Stimulated activated CD8-positive, alpha-beta memory T cell treated with anti-CD3 and anti-CD28 coated beads, Interleukin-2, amount 100 ng/mL, for 1 hour (primary cell): ENCODE data around the gene SEMA5A.

Experiments used
- DNase-seq, 2 donors: peaks; one replicate each; pipeline ENCODE4 v3.0.0-alpha.2; 2020; ENCODE audit warnings: low read depth in 2 of 2

Gene SEMA5A

DNA sequence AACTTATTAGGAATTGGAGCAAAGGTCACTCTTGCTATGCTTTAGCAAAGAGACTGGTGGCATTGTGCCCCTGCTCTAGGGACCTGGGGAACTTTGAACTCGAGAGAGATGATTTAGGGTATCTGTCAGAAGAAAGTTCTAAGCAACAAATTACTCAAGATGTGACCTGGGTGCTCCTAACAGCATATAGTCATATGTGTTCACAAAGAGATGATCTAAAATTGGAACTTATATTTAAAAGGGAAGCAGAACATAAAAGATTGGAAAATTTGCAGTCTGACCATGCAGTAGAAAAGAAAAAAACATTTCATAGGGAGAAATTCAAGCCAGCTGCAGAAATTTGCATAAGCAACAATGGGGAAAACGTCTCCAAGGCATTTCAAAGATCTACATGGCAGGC is 68.3 kb downstream of the SEMA5A start:
- DNase-seq = no peak

DNA sequence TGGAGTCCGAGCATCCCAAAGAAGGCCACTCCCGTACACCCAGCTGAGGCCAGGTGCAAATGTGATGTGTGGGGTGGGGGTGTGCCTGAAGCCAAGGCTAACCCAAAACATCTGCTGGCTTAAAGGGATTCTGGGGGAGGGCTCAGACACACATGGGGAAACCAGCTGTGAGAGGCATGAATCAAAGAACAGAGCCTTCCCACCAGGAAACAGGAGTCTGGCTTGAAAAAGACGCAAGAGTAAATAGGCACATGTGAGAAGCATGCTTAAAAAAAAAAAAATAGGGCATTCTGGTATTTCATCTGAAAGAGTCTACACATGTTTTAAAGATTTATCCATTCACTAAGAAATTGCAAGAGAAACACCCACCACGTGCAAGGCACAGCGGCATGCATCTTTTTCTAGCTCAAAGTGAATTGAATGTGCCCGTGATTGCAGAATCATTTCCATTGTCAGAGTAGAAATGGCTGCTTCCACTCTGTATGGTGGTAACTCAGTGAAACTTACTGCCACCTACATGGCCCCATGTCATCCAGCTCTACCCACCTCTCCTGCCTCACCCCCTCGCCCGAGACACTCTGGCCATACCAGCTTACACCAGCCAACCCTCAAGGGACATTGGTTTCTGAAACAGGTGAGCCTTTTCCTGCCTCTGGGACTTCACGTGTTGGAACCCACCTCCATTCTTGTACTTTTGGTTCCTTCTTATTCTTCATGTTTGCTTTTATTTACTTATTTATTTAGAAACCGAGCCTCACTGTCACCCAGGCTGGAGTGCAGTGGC is 71.5 kb downstream of the SEMA5A start:
- no peak for DNase-seq

DNA sequence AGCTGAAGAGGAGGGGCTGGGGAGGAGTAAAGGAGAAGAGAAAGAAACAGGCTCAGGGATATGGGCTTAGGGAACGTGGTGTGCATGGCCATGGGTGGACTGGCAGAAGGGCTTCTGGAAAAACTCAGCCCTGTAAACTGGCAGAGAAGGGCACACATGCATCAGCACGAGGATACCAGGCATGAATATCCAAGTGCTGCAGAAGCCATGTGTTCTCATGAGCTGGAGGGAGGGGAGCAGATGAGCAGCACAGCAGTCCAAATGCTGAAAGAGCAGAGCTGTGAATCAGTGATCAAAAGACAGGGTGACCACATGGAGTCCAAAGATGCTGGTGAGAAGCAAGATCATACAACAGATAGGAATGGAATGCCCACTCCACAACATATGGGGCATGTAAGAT is 72.3 kb downstream of the SEMA5A start:
- DNase-seq = no peak

DNA sequence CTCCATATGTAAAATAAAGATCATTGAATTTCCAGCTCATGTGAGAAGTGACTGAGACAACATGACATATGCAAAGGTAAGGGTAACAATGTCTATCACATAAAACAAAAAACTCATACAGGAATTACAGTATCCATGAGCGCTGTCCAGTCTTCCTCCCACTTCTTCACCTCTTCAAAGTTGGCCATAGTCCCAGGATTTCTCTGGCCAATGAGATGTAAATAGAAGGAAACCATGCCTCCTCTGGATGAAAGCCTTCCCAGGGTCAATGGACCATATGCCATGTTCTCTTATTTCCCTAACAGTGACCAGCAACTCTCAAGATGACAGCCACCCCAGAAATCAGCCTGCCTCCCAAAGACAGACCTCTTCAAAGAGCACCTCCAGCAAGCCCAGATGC is 75.5 kb downstream of the SEMA5A start:
- no peak for DNase-seq

DNA sequence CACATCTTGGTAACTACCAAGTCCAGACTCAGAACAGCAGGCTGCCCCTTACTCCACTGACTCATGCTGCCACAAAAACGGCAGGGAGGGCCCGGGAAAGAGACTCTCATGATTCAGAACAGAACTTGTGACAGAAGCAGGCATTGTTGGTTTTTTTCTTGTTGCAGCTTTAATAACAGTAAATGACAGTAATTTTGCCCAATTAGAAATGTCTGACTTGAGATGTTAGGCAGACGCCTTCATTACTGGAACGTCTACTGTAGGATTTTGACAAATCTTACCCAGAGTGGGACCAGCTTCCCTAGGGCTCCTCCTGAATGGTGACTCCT is 77.9 kb downstream of the SEMA5A start:
- DNase-seq = no peak

DNA sequence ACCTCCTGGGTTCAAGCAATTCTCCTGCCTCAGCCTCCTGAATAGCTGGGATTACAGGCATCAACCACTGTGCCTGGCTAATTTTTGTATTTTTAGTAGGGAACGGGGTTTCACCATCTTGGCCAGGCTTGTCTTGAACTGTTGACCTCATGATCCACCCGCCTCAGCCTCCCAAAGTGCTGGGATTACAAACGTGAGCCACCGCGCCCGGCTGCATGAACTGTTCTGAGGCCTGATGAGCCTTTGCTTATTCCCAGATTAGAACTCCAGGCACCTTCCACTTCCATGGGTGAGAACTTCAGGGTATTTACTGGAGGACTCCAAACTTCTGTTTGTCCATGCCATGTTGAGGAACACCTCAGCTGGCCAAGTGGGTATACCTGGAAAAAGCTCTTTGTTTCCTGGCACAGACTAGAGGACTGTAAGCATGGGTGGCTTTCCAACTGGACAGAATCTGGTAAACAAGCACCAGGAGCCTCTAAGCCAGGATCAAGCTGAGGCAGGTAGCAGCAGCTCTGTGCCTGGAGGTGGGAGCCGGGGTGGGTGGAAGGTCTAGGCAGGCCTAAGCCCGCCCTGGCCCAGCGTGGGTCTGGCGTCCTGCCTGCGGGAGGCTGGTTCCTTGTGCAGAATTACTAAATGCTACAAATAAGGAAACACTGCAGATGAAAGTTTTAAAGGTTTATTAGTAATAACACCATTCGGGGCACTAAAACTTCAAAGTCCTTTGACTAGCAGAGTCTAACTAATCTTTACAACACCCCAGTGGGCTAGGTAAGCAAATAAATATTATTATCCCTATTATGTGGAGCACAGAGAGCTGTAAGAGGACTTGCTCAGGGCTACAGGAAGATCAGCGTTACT is 78.4 kb downstream of the SEMA5A start:
- DNase-seq = no peak

DNA sequence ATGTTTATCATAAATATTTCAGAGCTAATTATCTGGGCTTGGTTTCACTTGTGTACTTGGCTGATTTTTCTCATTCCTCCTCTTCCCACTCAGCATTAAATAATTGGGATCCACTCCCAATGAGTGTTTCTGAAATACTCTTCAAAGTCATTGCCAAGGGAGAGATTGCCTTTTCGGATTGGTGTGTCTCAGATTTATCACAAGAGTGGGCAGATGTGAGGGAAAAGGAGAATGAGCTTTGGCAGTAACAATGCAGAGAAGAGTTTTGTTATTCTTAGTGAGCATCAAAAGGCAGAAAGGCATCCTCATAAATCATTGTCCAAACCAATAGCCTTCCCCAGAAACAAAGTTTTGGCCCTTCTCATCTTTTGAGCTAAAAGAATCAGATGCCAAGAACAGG is 79.2 kb downstream of the SEMA5A start:
- DNase-seq = no peak

GRCh38 chr5:9464478-9464877 is 81.4 kb downstream of the SEMA5A start:
- no peak for DNase-seq

DNA sequence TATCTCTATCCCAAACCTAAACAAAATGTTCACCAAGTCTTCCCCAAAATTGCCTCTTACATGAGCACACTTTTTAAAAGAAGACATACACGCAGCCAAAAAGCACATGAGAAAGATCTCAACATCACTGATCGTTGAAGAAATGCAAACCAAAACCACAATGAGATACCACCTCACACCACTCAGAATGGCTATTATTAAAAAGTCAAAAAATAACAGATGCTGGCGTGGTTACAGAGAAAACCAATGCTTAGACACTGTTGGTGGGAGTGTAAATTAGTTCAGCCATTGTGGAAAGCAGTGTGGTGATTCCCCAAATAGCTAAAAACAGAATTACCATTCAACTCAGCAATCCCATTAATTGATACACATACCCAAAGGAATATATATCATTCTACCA is 83.8 kb downstream of the SEMA5A start:
- DNase-seq = no peak

- no peak for DNase-seq
Observed at GRCh38 chr5:9460885-9461645, 84.8 kb downstream of the SEMA5A start.

DNA sequence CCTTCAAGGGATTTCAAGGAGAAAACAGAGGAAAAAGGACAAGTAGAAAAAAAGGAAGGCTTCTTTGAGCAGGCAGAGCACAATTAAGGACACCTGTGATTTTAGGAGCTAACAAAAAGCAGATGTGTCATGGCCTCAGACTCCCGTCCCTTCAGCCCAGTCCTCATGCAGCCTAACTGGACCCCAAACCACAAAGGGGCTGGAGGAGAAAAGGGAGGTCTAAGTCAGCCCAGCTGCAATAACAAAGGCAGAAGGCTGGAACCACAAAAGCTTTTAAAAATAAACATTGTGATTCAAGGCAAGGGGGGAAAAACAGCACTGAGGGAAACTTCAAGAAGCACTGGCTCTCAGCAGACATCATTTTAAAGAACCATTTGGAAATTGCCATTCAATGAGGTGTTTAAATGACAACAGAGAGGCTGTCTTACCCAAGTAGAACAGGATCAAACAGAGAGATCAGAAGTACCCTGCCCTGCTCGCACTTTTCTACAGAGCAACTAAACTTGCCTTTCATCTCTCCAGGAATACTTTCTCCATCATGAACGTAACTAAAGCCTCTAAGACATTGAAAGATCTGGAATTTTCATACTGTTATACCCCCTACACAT is 89.3 kb downstream of the SEMA5A start:
- no peak for DNase-seq

DNA sequence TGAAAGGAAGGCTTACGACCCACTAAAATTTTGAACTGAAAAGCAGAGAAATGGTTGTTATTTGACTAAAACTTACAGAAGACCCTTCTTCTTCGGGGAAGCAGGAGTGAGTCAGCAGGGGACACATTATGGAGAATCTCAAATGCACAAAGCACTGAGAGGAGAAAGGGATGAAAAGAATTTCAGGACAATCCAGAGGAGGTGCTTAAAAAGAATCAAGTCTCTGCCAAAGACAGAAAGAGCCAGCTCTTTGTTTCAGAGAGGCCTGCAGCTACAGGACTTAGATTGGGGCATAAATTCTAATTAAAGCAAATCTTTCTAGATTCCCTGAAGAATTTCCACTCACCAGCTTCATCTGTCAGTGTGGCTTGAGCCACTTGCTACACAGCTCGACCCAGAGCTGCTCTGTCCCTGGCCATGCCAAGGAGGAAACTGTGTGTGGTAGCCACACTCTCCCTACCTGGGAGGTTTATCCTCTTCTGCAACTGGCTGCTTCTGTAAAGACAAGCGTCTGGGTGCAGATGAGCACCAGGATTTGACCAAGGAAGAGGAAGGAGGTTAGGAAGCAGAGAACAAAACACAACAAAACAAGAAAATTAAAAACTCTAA is 89.9 kb downstream of the SEMA5A start:
- DNase-seq = no peak

DNA sequence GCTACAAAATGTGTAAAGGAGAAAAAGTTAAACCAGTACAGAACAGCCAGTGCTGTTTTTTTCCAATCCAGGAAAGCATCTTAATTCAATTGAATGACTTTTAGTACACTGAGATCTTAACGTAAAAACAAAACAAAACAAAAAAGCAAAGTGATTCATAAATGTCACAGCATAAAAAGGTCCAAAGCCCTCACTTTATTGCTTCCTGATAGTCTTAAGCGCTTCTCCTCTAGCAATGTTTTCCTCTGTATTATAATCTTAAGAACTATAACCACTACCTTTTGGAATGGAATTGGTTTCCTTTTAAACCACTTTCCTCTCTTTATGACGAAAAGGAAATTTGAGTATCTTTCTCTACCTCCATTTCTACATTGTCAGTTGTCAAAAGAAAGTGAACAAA is 91.4 kb downstream of the SEMA5A start:
- DNase-seq = no peak

DNA sequence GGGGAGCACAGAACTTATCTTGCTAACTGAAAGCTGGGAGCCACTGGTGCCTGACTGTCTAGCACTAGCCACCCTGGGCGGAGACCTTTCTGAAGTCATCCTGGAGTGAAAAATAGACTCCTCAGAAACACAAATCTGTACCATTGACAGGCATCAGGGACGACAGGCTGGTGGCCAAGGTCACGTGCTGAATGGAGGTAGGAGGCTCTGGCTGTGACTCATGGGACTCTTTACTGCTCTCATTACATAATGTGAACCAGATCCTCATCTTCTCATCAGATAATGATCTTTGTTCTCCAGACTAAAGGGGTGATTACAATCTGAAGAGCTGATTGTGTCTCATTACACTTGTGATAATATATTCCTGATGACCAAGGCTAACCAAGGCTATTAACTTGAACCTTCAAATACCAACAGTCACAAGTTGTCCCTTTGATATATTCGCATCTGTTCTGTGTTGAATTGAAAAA is 91.8 kb downstream of the SEMA5A start:
- no peak for DNase-seq

DNA sequence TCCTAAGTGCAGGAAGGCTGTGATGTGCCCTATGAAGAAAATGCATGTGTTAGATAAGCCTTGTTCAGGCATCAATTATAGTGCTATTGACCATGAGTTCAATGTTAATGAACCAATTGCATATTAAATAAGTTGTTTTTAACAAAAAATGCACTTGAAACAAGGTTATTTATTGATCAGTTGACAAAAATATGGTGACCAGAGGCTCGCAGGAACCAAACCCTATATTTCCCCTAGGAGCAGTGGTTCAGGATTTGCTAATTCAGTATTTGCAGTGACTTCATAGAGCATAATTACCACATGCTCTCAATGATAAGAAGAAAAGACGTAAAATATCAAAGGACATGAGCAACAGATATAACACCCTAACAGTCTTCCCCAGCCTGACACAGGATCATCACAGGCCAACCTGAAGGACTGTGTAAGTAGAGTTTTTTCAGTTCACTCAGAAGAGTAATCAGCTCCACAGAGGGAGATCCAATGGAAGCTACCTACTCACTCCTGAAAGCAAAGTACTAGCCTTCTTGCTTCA is 92.3 kb downstream of the SEMA5A start:
- no peak for DNase-seq

GRCh38 chr5:9452181-9452580 is 93.7 kb downstream of the SEMA5A start:
- no peak for DNase-seq

- DNase-seq = no peak
Observed at GRCh38 chr5:9451037-9451436, 94.8 kb downstream of the SEMA5A start.

DNA sequence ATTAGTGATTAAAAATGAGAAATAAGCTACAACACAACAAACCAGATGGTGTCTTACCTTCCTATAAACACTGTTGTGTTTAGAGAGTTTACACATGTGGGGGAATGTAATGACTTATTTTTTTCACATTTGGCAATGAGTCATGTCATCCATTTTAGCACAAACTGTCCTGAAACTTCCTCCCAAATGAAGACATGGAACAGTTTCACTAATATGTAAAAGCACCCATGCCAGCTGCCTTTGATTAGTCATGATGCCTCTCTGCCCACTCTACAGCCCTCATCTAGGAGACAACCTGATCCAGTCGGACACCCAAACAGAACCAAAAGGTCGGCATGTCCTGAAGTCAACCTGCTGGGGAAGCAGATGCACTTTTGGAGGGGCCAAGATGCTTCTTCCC is 98.2 kb downstream of the SEMA5A start:
- no peak for DNase-seq

GRCh38 chr5:9445826-9446388 is 100.0 kb downstream of the SEMA5A start:
- DNase-seq = no peak

DNA sequence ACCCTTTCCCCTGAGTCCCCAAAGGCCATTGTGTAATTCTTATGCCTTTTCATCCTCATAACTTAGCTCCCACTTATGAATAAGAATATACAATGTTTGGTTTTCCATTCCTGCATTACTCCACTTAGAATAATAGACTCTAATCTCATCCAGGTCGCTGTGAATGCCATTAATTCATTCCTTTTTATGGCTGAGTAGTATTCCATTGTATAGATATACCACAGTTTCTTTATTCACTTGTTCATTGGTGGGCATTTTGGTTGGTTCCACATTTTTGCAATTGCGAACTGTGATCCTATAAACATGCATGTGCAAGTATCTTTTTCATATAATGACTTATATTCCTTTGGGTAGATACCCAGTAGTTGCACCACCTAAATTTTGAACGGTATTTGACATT is 101.5 kb downstream of the SEMA5A start:
- no peak for DNase-seq

DNA sequence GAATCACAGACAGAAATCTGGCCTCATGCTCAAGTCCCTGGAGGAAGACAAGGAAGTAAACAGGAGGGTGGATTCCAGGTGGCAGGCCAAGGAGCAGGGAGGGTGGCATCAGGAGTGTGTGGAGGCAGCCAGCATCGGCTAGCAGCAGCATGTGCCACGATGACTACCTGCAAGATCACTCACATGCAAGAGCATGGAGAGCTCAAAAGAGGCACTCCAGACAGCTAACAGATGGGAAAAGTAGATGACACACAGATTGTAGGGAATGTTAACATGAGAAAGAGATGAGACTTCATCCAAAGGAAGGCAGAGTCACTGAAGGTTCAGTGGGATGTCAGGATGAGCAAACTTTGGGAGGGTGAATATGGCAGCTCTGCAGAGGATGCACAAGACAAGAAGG is 104.3 kb downstream of the SEMA5A start:
- no peak for DNase-seq
